Lung (tissue), 12 donors: ENCODE measurements around the gene PDE9A. TPM values are rescaled to one million over a fixed set of nuclear protein-coding genes. Genes with fewer than 3 reads are reported as not detected.

Source experiments
- ATAC-seq: fragments of 200-7000 bp; cut with Tn5 transposase; one replicate; pipeline ENCODE4 v1.9.1; 2020; ENCODE audit warnings: moderate number of reproducible peaks; ENCODE audit not compliant: insufficient read depth, low FRiP score
- DNase-seq, 3 donors: peaks; one replicate each; pipeline ENCODE4 v3.0.0-alpha.2; 2013 to 2017
- H3K27ac ChIP-seq, 2 donors: one replicate each; pipeline ENCODE4 v1.5.1; 2013; ENCODE audit warnings: mild to moderate bottlenecking in 2 of 2, moderate library complexity in 2 of 2, control low read depth in 1 of 2, inconsistent platforms in 1 of 2, low read depth in 1 of 2, low read length in 1 of 2
- H3K27me3 ChIP-seq, 3 donors: one replicate each; pipeline ENCODE4 v1.5.1; 2013; ENCODE audit warnings: low read length in 2 of 3; ENCODE audit not compliant: control insufficient read depth in 3 of 3, insufficient read depth in 3 of 3
- H3K36me3 ChIP-seq, 4 donors: one replicate each; pipeline ENCODE4 v1.5.1; 2013; ENCODE audit warnings: low read length in 4 of 4, mild to moderate bottlenecking in 1 of 4, moderate library complexity in 1 of 4; ENCODE audit not compliant: control insufficient read depth in 4 of 4, insufficient read depth in 4 of 4
- H3K4me1 ChIP-seq, 5 donors: one replicate each; pipeline ENCODE4 v1.5.1; 2013; ENCODE audit warnings: low read length in 5 of 5, mild to moderate bottlenecking in 2 of 5, moderate library complexity in 1 of 5; ENCODE audit not compliant: control insufficient read depth in 5 of 5, insufficient read depth in 5 of 5
- H3K4me3 ChIP-seq: one replicate; pipeline ENCODE4 v1.5.1; 2013; ENCODE audit warnings: mild to moderate bottlenecking, control low read depth, moderate library complexity
- H3K9ac ChIP-seq, 2 donors: one replicate each; pipeline ENCODE4 v1.5.1; 2013; ENCODE audit warnings: low read length in 2 of 2, control low read depth in 1 of 2; ENCODE audit not compliant: insufficient read depth in 1 of 2
- H3K9me3 ChIP-seq, 4 donors: one replicate each; pipeline ENCODE4 v1.5.1; 2013; ENCODE audit warnings: low read length in 3 of 4, mild to moderate bottlenecking in 1 of 4, moderate library complexity in 1 of 4; ENCODE audit not compliant: control insufficient read depth in 4 of 4, insufficient read depth in 3 of 4
- CTCF ChIP-seq: IDR thresholded peaks from 2 replicates; pipeline ENCODE4 v1.5.1; 2012; ENCODE audit warnings: mild to moderate bottlenecking; ENCODE audit errors: control extremely low read depth, extremely low read depth
- WGBS, 2 donors: extraction: QIAGEN DNeasy Blood & Tissue Kit; methylation state at CpG; one replicate each; pipeline ENCODE4 v1.1.7; 2013; 5-methylcytosine and 5-hydroxymethylcytosine counted together
- polyA plus RNA-seq, 2 donors: library from polyadenylated mRNA; stranded (reverse); fragments of 200-250 nt; gene quantifications; one replicate each; pipeline ENCODE4 v1.2.1, GENCODE V29; 2013
- total RNA-seq, 2 donors: library from RNA; depleted of rRNA in 1 of 2; stranded (reverse); fragments of >200 nt in 1 of 2; gene quantifications; one replicate each; pipeline ENCODE4 v1.2.1, GENCODE V29; 2014 to 2021
- donor health status: control.
- donor health status: control.
- donor health status: Bipolar disorder and iron deficiency.
- donor health status: healthy.
- donor health status: DM: yes; HTN: yes; CAD: no.

The PDE9A gene
- total and polyA plus RNA-seq, 4 donors, result 5.3 to 17.0 (median 6.9) TPM

DNA sequence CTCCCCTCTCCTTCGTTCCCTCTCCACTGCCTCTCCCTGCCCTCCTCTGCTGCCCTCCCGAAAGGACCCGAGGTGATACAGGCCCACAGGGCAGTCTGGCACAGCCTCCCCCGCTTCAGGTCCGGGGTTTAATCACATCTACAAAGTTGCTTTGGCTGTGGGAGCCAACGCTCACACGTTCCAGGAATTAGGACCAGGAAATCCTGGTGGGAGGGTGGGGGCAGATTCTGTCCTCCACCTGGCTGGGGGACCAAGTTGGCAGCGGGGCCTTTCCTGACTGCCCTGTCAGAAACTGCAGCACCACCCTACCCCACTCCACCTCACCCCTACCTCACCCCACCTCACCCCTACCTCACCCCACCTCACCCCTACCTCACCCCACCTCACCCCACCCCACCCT lies 130.9 kb downstream of the PDE9A start:
- H3K4me3 ChIP-seq, result no peak overlapping the region
- H3K9me3 ChIP-seq, result no peaks in the 10 kb centered on the region
- H3K27ac ChIP-seq, result peak overlapping the region; percentile 57 to 69
- no peak for ATAC-seq
- no peaks in the 10 kb centered on the region for H3K36me3 ChIP-seq
- no peak overlapping the region for H3K9ac ChIP-seq
- peaks cover 0 to 16% (median 5%) of the 10 kb centered on the region in 5 donors for H3K4me1 ChIP-seq
- TF ChIP-seq CTCF, result no peak
- 29 to 38% methylated on average over 8 of the region's 8 CpGs for WGBS, 2 donors
- peak in 2 of 3 donors; percentile 15 to 48 for DNase-seq
- peaks cover 0 to 23% (median 16%) of the 10 kb centered on the region in 3 donors for H3K27me3 ChIP-seq

DNA sequence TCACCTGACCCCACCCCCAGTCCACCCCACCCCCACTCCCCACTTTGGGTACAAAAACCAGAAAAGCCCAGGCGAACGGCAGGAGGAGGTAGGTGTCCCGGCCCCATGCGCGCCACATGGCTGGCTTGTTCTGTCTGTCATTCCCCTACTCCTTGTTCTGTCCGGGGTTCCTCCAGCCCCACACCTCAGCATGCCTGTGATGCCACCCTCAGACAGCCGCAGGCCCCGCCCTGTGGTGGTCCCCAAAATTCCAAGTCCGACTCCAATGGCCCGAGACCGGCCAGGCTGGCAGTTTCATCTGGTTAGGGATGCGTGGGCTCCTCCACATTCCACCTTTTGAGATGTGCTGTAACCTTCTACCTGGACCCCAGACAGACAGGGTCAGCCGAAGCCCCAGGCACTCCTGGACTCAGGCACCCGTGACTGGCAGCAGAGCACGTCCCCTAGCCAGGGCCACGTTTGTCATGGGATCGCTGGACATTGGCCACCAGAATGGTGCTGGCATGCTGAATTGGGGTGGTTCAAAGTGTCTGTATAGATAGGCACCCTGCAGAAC lies 131.6 kb downstream of the PDE9A start:
- peaks cover 0 to 16% (median 5%) of the 10 kb centered on the region in 5 donors for H3K4me1 ChIP-seq
- H3K9ac ChIP-seq, result no peak overlapping the region
- no peak overlapping the region for H3K27ac ChIP-seq
- H3K36me3 ChIP-seq, result no peaks in the 10 kb centered on the region
- WGBS, 2 donors, result 91 to 95% methylated on average over 17 of the region's 17 CpGs
- no peak overlapping the region for H3K4me3 ChIP-seq
- no peaks in the 10 kb centered on the region for H3K9me3 ChIP-seq
- no peak for TF ChIP-seq CTCF
- peaks cover 0 to 17% (median 16%) of the 10 kb centered on the region in 3 donors for H3K27me3 ChIP-seq
- DNase-seq, result no peak
- ATAC-seq, result no peak

- DNase-seq, result no peak
These were observed 132.4 kb downstream of the PDE9A start for GRCh38 chr21:42785666-42786427.

More at GRCh38 chr21:42785666-42786427, 132.4 kb downstream of the PDE9A start:
- Histone ChIP-seq H3K4me1 (peaks cover 0 to 16% (median 5%) of the 10 kb centered on the region in 5 donors), H3K9ac (no peak overlapping the region), H3K27ac (no peak overlapping the region), H3K9me3 (no peaks in the 10 kb centered on the region), H3K36me3 (no peaks in the 10 kb centered on the region), H3K27me3 (peaks cover 0 to 11% (median 10%) of the 10 kb centered on the region in 3 donors), H3K4me3 (no peak overlapping the region)
- ATAC-seq, result no peak
- no peak for TF ChIP-seq CTCF
- WGBS, 2 donors, result 94 to 95% methylated on average over 28 of the region's 28 CpGs
